HCT116 (cell line): ENCODE results near the gene KCNH2. TPM values are rescaled to one million over a fixed set of nuclear protein-coding genes. Genes with fewer than 3 reads are reported as not detected.

Experiments used
- ATAC-seq: fragments of 200-7000 bp; cut with Tn5 transposase; 2 replicates; pipeline ENCODE4 v1.9.1; 2020; ENCODE audit warnings: mild to moderate bottlenecking, moderate library complexity
- BruUV-seq: library from RNA; stranded (reverse); fragments of 400-500 nt; replicated peaks from 2 replicates; lab custom pipeline; 2021; lab: Mats Ljungman, UMichigan
- CTCF ChIA-PET: fragments of 300-600 bp; sonication (Branson Sonifier 250); formaldehyde crosslinking; loops from one replicate; lab custom pipeline; 2021; ENCODE audit warnings: antibody characterized with exemption; lab: Charles Lee
- POLR2A ChIA-PET: fragments of 300-600, 350-600 bp; sonication (Branson Sonifier 250); formaldehyde crosslinking; loops from one replicate; lab custom pipeline; 2021; ENCODE audit warnings: antibody characterized with exemption; lab: Charles Lee
- RAD21 ChIA-PET, 2 experiments: fragments of 300-600 bp; sonication (Branson Sonifier 250); formaldehyde crosslinking; loops; one replicate each; lab custom pipeline; 2023; ENCODE audit warnings: low total read pairs in 2 of 2; ENCODE audit not compliant: uncharacterized antibody in 2 of 2, unreplicated experiment in 2 of 2, low non-redundant PET in 1 of 2; lab: Charles Lee
- DNase-seq: peaks from one replicate; pipeline ENCODE4 v3.0.0-alpha.2; 2010; ENCODE audit warnings: low read depth, low spot score
- H2AFZ ChIP-seq: fragments of 200-600 bp; shearing (Covaris generic), sonication (generic); 2 replicates; pipeline ENCODE4 v1.6.1; 2017; ENCODE audit warnings: low read depth, mixed run types, mixed read lengths, antibody characterized with exemption, low read length; ENCODE audit not compliant: poor library complexity, severe bottlenecking
- H3K27ac ChIP-seq: 2 replicates; pipeline ENCODE4 v1.5.1; 2012; ENCODE audit warnings: low read depth, low read length
- H3K27me3 ChIP-seq: fragments of 200-600 bp; sonication (generic); 2 replicates; pipeline ENCODE4 v1.6.1; 2016; ENCODE audit warnings: mixed run types, low read length, mixed read lengths; ENCODE audit not compliant: insufficient read depth
- H3K36me3 ChIP-seq, 2 experiments: fragments of 200-500 bp in 1 of 2; fragments of 200-600 bp in 1 of 2; sonication (Bioruptor generic) in 1 of 2; sonication (generic) in 1 of 2; 2 replicates each; pipeline versions ENCODE4 v1.5.1 to v1.6.1; 2014 to 2016; ENCODE audit warnings: low read length in 2 of 2, inconsistent platforms in 1 of 2, mixed read lengths in 1 of 2, mixed run types in 1 of 2; ENCODE audit not compliant: insufficient read depth in 2 of 2, control insufficient read depth in 1 of 2
- H3K4me1 ChIP-seq, 2 experiments: fragments of 200-600 bp in 1 of 2; sonication (generic) in 1 of 2; 2 replicates each; pipeline versions ENCODE4 v1.5.1 to v1.6.1; 2012 to 2017; ENCODE audit warnings: low read length in 2 of 2, inconsistent platforms in 1 of 2, mild to moderate bottlenecking in 1 of 2, mixed read lengths in 1 of 2, mixed run types in 1 of 2, moderate library complexity in 1 of 2; ENCODE audit not compliant: insufficient read depth in 2 of 2, control insufficient read depth in 1 of 2
- H3K4me2 ChIP-seq: fragments of 200-600 bp; sonication (generic); 2 replicates; pipeline ENCODE4 v1.6.1; 2017; ENCODE audit warnings: mixed run types, low read length, mixed read lengths
- H3K4me3 ChIP-seq, 2 experiments: fragments of 200-600 bp in 1 of 2; sonication (generic) in 1 of 2; replicated peaks in 1 of 2; 2 replicates each; pipeline ENCODE4 v1.5.1; 2011 to 2016; ENCODE audit warnings: low read length in 2 of 2, control low read depth in 1 of 2, low read depth in 1 of 2, mild to moderate bottlenecking in 1 of 2, mixed read lengths in 1 of 2, mixed run types in 1 of 2
- H3K79me2 ChIP-seq: fragments of 200-600 bp; sonication (generic); 2 replicates; pipeline ENCODE4 v1.6.1; 2017; ENCODE audit warnings: mild to moderate bottlenecking, mixed run types, low read length, moderate library complexity, mixed read lengths; ENCODE audit not compliant: insufficient read depth
- H3K9ac ChIP-seq: fragments of 200-600 bp; sonication (generic); 2 replicates; pipeline ENCODE4 v1.6.1; 2016; ENCODE audit warnings: low read length, mixed read lengths
- H3K9me2 ChIP-seq: fragments of 200-600 bp; sonication (generic), shearing (Covaris generic); 2 replicates; pipeline ENCODE4 v1.6.1; 2017; ENCODE audit warnings: mixed run types, mild to moderate bottlenecking, moderate library complexity; ENCODE audit not compliant: insufficient read depth
- H3K9me3 ChIP-seq, 2 experiments: fragments of 200-500 bp in 1 of 2; fragments of 200-600 bp in 1 of 2; sonication (Bioruptor generic) in 1 of 2; sonication (generic) in 1 of 2; 2 replicates each; pipeline ENCODE4 v1.6.1; 2014 to 2017; ENCODE audit warnings: low read length in 2 of 2, mixed read lengths in 2 of 2, inconsistent platforms in 1 of 2, low read depth in 1 of 2, mild to moderate bottlenecking in 1 of 2, mixed run types in 1 of 2, moderate library complexity in 1 of 2; ENCODE audit not compliant: control insufficient read depth in 1 of 2, insufficient read depth in 1 of 2
- H4K20me1 ChIP-seq: fragments of 200-600 bp; sonication (generic), shearing (Covaris generic); 2 replicates; pipeline ENCODE4 v1.6.1; 2017; ENCODE audit warnings: mixed run types, mild to moderate bottlenecking, moderate library complexity; ENCODE audit not compliant: insufficient read depth
- ATF3 ChIP-seq: IDR thresholded peaks from 2 replicates; pipeline ENCODE4 v1.6.1; 2012
- CEBPB ChIP-seq: IDR thresholded peaks from 2 replicates; pipeline ENCODE4 v1.6.1; 2012; ENCODE audit warnings: low read depth
- EGR1 ChIP-seq: IDR thresholded peaks from 2 replicates; pipeline ENCODE4 v1.6.1; 2012; ENCODE audit warnings: low read depth
- EZH2 ChIP-seq: fragments of 200-600 bp; sonication (generic); IDR thresholded peaks from 2 replicates; pipeline ENCODE4 v1.6.1; 2017; ENCODE audit warnings: antibody characterized with exemption, mixed run types
- FOSL1 ChIP-seq: IDR thresholded peaks from 2 replicates; pipeline ENCODE4 v1.6.1; 2012; ENCODE audit warnings: low read depth
- POLR2AphosphoS5 ChIP-seq: IDR thresholded peaks from 2 replicates; pipeline ENCODE4 v1.6.1; 2011; ENCODE audit warnings: mild to moderate bottlenecking, low read depth, low read length, moderate library complexity
- RAD21 ChIP-seq: IDR thresholded peaks from 2 replicates; pipeline ENCODE4 v1.6.1; 2012; ENCODE audit warnings: low read depth, mild to moderate bottlenecking
- REST ChIP-seq: IDR thresholded peaks from 2 replicates; pipeline ENCODE4 v1.6.1; 2012; ENCODE audit warnings: low read depth
- SIN3A ChIP-seq: IDR thresholded peaks from 2 replicates; pipeline ENCODE4 v1.6.1; 2012; ENCODE audit warnings: low read depth
- SP1 ChIP-seq: IDR thresholded peaks from 2 replicates; pipeline ENCODE4 v1.6.1; 2012; ENCODE audit warnings: low read depth
- SRF ChIP-seq: IDR thresholded peaks from 2 replicates; pipeline ENCODE4 v1.6.1; 2012; ENCODE audit warnings: low read depth
- TCF7L2 ChIP-seq: IDR thresholded peaks from 2 replicates; pipeline ENCODE4 v1.7.0; 2011; ENCODE audit warnings: borderline replicate concordance, inconsistent platforms; ENCODE audit not compliant: insufficient read depth, insufficient read length; ENCODE audit errors: extremely low read depth
- YY1 ChIP-seq: IDR thresholded peaks from 2 replicates; pipeline ENCODE4 v1.6.1; 2011; ENCODE audit warnings: low read length, low read depth, moderate library complexity, mild to moderate bottlenecking; ENCODE audit not compliant: insufficient replicate concordance; ENCODE audit errors: extremely low read depth
- ZFX ChIP-seq: fragments of 450-650 bp; IDR thresholded peaks from 2 replicates; pipeline ENCODE4 v1.6.1; 2017
- intact Hi-C: fragments of 100-400 bp; cut with micrococcal nuclease; formaldehyde crosslinking; loops from 2 replicates; pipeline ENCODE4 v1.10.0; 2022
- total RNA-seq: library from RNA; stranded (reverse); gene quantifications from one replicate; pipeline ENCODE4 v1.2.1, GENCODE V29; 2021; ENCODE audit not compliant: unreplicated experiment

The KCNH2 gene
- total RNA-seq, 1 experiment from 2014 or later: 9.7 TPM

- CTCF ChIA-PET: no interaction called here
- Histone ChIP-seq H3K4me1 (peaks cover 0 to 6% of the 10 kb centered on the region in 2 experiments; a peak in 2 of 4 replicates), H4K20me1 (no peaks in the 10 kb centered on the region), H3K9ac (no peak overlapping the region), H2AFZ (no peak overlapping the region), H3K79me2 (no peaks in the 10 kb centered on the region), H3K9me3 (no peaks in the 10 kb centered on the region), H3K9me2 (no peaks in the 10 kb centered on the region), H3K36me3 (no peaks in the 10 kb centered on the region), H3K4me2 (no peak overlapping the region), H3K27me3 (no peaks in the 10 kb centered on the region), H3K27ac (no peak overlapping the region), H3K4me3 (no peak overlapping the region)
- DNase-seq: no peak
- POLR2A ChIA-PET: no interaction called here
- intact Hi-C loops: no loop called here
- RAD21 ChIA-PET: no interaction called here
- no peak for TF ChIP-seq TCF7L2
- TF ChIP-seq SIN3A: no peak
- no peak for TF ChIP-seq FOSL1
- no peak for TF ChIP-seq SP1
- TF ChIP-seq EZH2: no peak
- no peak for TF ChIP-seq YY1
- no peak for TF ChIP-seq RAD21
- ATAC-seq: no peak
- no TSS peak for BruUV-seq
Measured at GRCh38 chr7:150997075-150997511, 19.0 kb upstream of the KCNH2 start.

- Histone ChIP-seq H3K9ac (no peak overlapping the region), H3K79me2 (no peaks in the 10 kb centered on the region), H3K9me2 (no peaks in the 10 kb centered on the region), H3K27me3 (no peaks in the 10 kb centered on the region), H4K20me1 (no peaks in the 10 kb centered on the region), H2AFZ (no peak overlapping the region), H3K4me1 (peaks cover 0 to 9% of the 10 kb centered on the region in 2 experiments; a peak in 2 of 4 replicates), H3K27ac (no peak overlapping the region), H3K4me2 (no peak overlapping the region), H3K9me3 (peaks cover 0 to under 1% of the 10 kb centered on the region in 2 experiments; a peak in 2 of 4 replicates), H3K36me3 (no peaks in the 10 kb centered on the region), H3K4me3 (no peak overlapping the region)
- POLR2A ChIA-PET: no interaction called here
- no peak for ATAC-seq
- CTCF ChIA-PET: no interaction called here
- BruUV-seq: no TSS peak
- RAD21 ChIA-PET: no interaction called here
- DNase-seq: no peak
- intact Hi-C loops: no loop called here
- TF ChIP-seq EGR1 (no peak), CEBPB (no peak), RAD21 (no peak), SIN3A (no peak), POLR2AphosphoS5 (no peak), TCF7L2 (no peak), SRF (no peak), REST (no peak), ZFX (no peak), ATF3 (no peak), EZH2 (no peak)
Measured at GRCh38 chr7:150996376-150997074, 18.4 kb upstream of the KCNH2 start.
